HCT116 (cell line): ENCODE results near the gene VANGL1. TPM values are rescaled to one million over a fixed set of nuclear protein-coding genes. Genes with fewer than 3 reads are reported as not detected.

Experiments
- ATAC-seq: fragments of 200-7000 bp; cut with Tn5 transposase; 2 replicates; pipeline ENCODE4 v1.9.1; 2020; ENCODE audit warnings: mild to moderate bottlenecking, moderate library complexity
- BruUV-seq: library from RNA; stranded (reverse); fragments of 400-500 nt; replicated peaks from 2 replicates; lab custom pipeline; 2021; lab: Mats Ljungman, UMichigan
- CTCF ChIA-PET: fragments of 300-600 bp; sonication (Branson Sonifier 250); formaldehyde crosslinking; loops from one replicate; lab custom pipeline; 2021; ENCODE audit warnings: antibody characterized with exemption; lab: Charles Lee
- POLR2A ChIA-PET: fragments of 300-600, 350-600 bp; sonication (Branson Sonifier 250); formaldehyde crosslinking; loops from one replicate; lab custom pipeline; 2021; ENCODE audit warnings: antibody characterized with exemption; lab: Charles Lee
- RAD21 ChIA-PET, 2 experiments: fragments of 300-600 bp; sonication (Branson Sonifier 250); formaldehyde crosslinking; loops; one replicate each; lab custom pipeline; 2023; ENCODE audit warnings: low total read pairs in 2 of 2; ENCODE audit not compliant: uncharacterized antibody in 2 of 2, unreplicated experiment in 2 of 2, low non-redundant PET in 1 of 2; lab: Charles Lee
- DNase-seq: peaks from one replicate; pipeline ENCODE4 v3.0.0-alpha.2; 2010; ENCODE audit warnings: low read depth, low spot score
- H2AFZ ChIP-seq: fragments of 200-600 bp; shearing (Covaris generic), sonication (generic); 2 replicates; pipeline ENCODE4 v1.6.1; 2017; ENCODE audit warnings: low read depth, mixed run types, mixed read lengths, antibody characterized with exemption, low read length; ENCODE audit not compliant: poor library complexity, severe bottlenecking
- H3K27ac ChIP-seq: 2 replicates; pipeline ENCODE4 v1.5.1; 2012; ENCODE audit warnings: low read depth, low read length
- H3K27me3 ChIP-seq: fragments of 200-600 bp; sonication (generic); 2 replicates; pipeline ENCODE4 v1.6.1; 2016; ENCODE audit warnings: mixed run types, low read length, mixed read lengths; ENCODE audit not compliant: insufficient read depth
- H3K36me3 ChIP-seq, 2 experiments: fragments of 200-500 bp in 1 of 2; fragments of 200-600 bp in 1 of 2; sonication (Bioruptor generic) in 1 of 2; sonication (generic) in 1 of 2; 2 replicates each; pipeline versions ENCODE4 v1.5.1 to v1.6.1; 2014 to 2016; ENCODE audit warnings: low read length in 2 of 2, inconsistent platforms in 1 of 2, mixed read lengths in 1 of 2, mixed run types in 1 of 2; ENCODE audit not compliant: insufficient read depth in 2 of 2, control insufficient read depth in 1 of 2
- H3K4me1 ChIP-seq, 2 experiments: fragments of 200-600 bp in 1 of 2; sonication (generic) in 1 of 2; 2 replicates each; pipeline versions ENCODE4 v1.5.1 to v1.6.1; 2012 to 2017; ENCODE audit warnings: low read length in 2 of 2, inconsistent platforms in 1 of 2, mild to moderate bottlenecking in 1 of 2, mixed read lengths in 1 of 2, mixed run types in 1 of 2, moderate library complexity in 1 of 2; ENCODE audit not compliant: insufficient read depth in 2 of 2, control insufficient read depth in 1 of 2
- H3K4me2 ChIP-seq: fragments of 200-600 bp; sonication (generic); 2 replicates; pipeline ENCODE4 v1.6.1; 2017; ENCODE audit warnings: mixed run types, low read length, mixed read lengths
- H3K4me3 ChIP-seq, 2 experiments: fragments of 200-600 bp in 1 of 2; sonication (generic) in 1 of 2; replicated peaks in 1 of 2; 2 replicates each; pipeline ENCODE4 v1.5.1; 2011 to 2016; ENCODE audit warnings: low read length in 2 of 2, control low read depth in 1 of 2, low read depth in 1 of 2, mild to moderate bottlenecking in 1 of 2, mixed read lengths in 1 of 2, mixed run types in 1 of 2
- H3K79me2 ChIP-seq: fragments of 200-600 bp; sonication (generic); 2 replicates; pipeline ENCODE4 v1.6.1; 2017; ENCODE audit warnings: mild to moderate bottlenecking, mixed run types, low read length, moderate library complexity, mixed read lengths; ENCODE audit not compliant: insufficient read depth
- H3K9ac ChIP-seq: fragments of 200-600 bp; sonication (generic); 2 replicates; pipeline ENCODE4 v1.6.1; 2016; ENCODE audit warnings: low read length, mixed read lengths
- H3K9me2 ChIP-seq: fragments of 200-600 bp; sonication (generic), shearing (Covaris generic); 2 replicates; pipeline ENCODE4 v1.6.1; 2017; ENCODE audit warnings: mixed run types, mild to moderate bottlenecking, moderate library complexity; ENCODE audit not compliant: insufficient read depth
- H3K9me3 ChIP-seq, 2 experiments: fragments of 200-500 bp in 1 of 2; fragments of 200-600 bp in 1 of 2; sonication (Bioruptor generic) in 1 of 2; sonication (generic) in 1 of 2; 2 replicates each; pipeline ENCODE4 v1.6.1; 2014 to 2017; ENCODE audit warnings: low read length in 2 of 2, mixed read lengths in 2 of 2, inconsistent platforms in 1 of 2, low read depth in 1 of 2, mild to moderate bottlenecking in 1 of 2, mixed run types in 1 of 2, moderate library complexity in 1 of 2; ENCODE audit not compliant: control insufficient read depth in 1 of 2, insufficient read depth in 1 of 2
- H4K20me1 ChIP-seq: fragments of 200-600 bp; sonication (generic), shearing (Covaris generic); 2 replicates; pipeline ENCODE4 v1.6.1; 2017; ENCODE audit warnings: mixed run types, mild to moderate bottlenecking, moderate library complexity; ENCODE audit not compliant: insufficient read depth
- CBX3 ChIP-seq: IDR thresholded peaks from 2 replicates; pipeline ENCODE4 v1.6.1; 2012; ENCODE audit warnings: low read depth
- RAD21 ChIP-seq: IDR thresholded peaks from 2 replicates; pipeline ENCODE4 v1.6.1; 2012; ENCODE audit warnings: low read depth, mild to moderate bottlenecking
- intact Hi-C: fragments of 100-400 bp; cut with micrococcal nuclease; formaldehyde crosslinking; loops from 2 replicates; pipeline ENCODE4 v1.10.0; 2022
- total RNA-seq: library from RNA; stranded (reverse); gene quantifications from one replicate; pipeline ENCODE4 v1.2.1, GENCODE V29; 2021; ENCODE audit not compliant: unreplicated experiment
- TF ChIP-seq, protein P1 (sequence below), 3 experiments: fragments of 200-600 bp in 1 of 3; sonication (generic) in 1 of 3; IDR thresholded peaks in 2 of 3; conservative IDR thresholded peaks in 1 of 3; 2 replicates each; pipeline ENCODE4 v1.5.1; 2012 to 2017; ENCODE audit warnings: low read depth in 2 of 3, low read length in 2 of 3, antibody characterized with exemption in 1 of 3, borderline replicate concordance in 1 of 3, control low read depth in 1 of 3, mild to moderate bottlenecking in 1 of 3, mixed read lengths in 1 of 3, mixed run types in 1 of 3, moderate library complexity in 1 of 3; ENCODE audit not compliant: insufficient read depth in 1 of 3
- TF ChIP-seq, protein P2 (sequence below): IDR thresholded peaks from 2 replicates; pipeline ENCODE4 v1.6.1; 2012

Gene VANGL1
- total RNA-seq, 1 experiment from 2014 or later: 23.5 TPM

DNA sequence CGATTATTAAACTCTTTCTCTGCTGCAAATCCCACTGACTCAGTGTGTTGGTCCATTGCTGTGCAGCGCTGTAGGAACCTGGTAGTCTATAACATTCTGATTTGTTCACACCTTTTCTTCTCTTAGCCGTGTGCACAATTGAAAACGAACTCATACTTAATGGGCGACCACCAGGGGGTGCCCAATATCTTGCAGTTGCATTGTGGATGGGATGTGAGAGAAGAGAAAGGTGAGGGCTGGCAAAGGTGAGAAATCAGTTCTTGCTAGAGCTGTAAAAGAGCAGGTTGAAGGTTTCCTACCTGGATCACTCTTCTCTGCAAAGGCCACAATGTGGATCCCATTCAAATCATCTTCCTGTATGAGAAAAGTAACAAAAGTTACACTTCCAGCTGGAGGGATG, 75.8 kb downstream of the VANGL1 start:
- no peak overlapping the region for H3K4me3 ChIP-seq
- no peaks in the 10 kb centered on the region for H3K9me2 ChIP-seq
- no peaks in the 10 kb centered on the region for H3K79me2 ChIP-seq
- H3K27ac ChIP-seq: no peak overlapping the region
- H3K36me3 ChIP-seq: no peaks in the 10 kb centered on the region
- ChIA-PET POLR2A (interaction anchor here (1.7 kb wide), 1 partner anchor 54 kb away, joined by 4 read pairs; no protein-coding TSS in a partner anchor), RAD21 (interaction anchor here in 1 of 2 experiments (1.3 kb wide), 1 partner anchor 47 kb away, joined by 4 read pairs; no protein-coding TSS in a partner anchor), CTCF (interaction anchor here (1.0 to 5.0 kb wide), 5 partner anchors 12 to 264 kb away, joined by 4 to 28 read pairs (median 8); no protein-coding TSS in a partner anchor)
- ATAC-seq (peak; percentile 68), DNase-seq (peak; percentile 32)
- peaks cover 7 to 15% of the 10 kb centered on the region in 2 experiments; a peak in 2 of 4 replicates for H3K4me1 ChIP-seq
- no peaks in the 10 kb centered on the region for H4K20me1 ChIP-seq
- no peak overlapping the region for H3K4me2 ChIP-seq
- intact Hi-C loops: loop anchor here (5.0 kb wide), 1 partner anchor 265 kb away; no protein-coding TSS in a partner anchor
- no peak overlapping the region for H2AFZ ChIP-seq
- no peak overlapping the region for H3K9ac ChIP-seq
- TF ChIP-seq CBX3 (no peak), RAD21 (peak; percentile 66)
- TF ChIP-seq, protein P1, sequence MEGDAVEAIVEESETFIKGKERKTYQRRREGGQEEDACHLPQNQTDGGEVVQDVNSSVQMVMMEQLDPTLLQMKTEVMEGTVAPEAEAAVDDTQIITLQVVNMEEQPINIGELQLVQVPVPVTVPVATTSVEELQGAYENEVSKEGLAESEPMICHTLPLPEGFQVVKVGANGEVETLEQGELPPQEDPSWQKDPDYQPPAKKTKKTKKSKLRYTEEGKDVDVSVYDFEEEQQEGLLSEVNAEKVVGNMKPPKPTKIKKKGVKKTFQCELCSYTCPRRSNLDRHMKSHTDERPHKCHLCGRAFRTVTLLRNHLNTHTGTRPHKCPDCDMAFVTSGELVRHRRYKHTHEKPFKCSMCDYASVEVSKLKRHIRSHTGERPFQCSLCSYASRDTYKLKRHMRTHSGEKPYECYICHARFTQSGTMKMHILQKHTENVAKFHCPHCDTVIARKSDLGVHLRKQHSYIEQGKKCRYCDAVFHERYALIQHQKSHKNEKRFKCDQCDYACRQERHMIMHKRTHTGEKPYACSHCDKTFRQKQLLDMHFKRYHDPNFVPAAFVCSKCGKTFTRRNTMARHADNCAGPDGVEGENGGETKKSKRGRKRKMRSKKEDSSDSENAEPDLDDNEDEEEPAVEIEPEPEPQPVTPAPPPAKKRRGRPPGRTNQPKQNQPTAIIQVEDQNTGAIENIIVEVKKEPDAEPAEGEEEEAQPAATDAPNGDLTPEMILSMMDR (IDR thresholded peaks at IDR 0.05 in 2 of 3, conservative IDR thresholded peaks at IDR 0.05 in 1 of 3; ENCODE audit: borderline replicate concordance in 1 of 3, insufficient read depth in 1 of 3, low read depth in 2 of 3, low read length in 2 of 3): peak; percentile 31 to 58 (median 48); a peak in 4 of 6 replicates
- TF ChIP-seq, protein P2, sequence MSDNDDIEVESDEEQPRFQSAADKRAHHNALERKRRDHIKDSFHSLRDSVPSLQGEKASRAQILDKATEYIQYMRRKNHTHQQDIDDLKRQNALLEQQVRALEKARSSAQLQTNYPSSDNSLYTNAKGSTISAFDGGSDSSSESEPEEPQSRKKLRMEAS: peak; percentile 63
- no TSS peak for BruUV-seq
- H3K27me3 ChIP-seq: no peaks in the 10 kb centered on the region
- H3K9me3 ChIP-seq: no peaks in the 10 kb centered on the region
